ENCODE results near the gene KLF13. TPM values are rescaled to one million over a fixed set of nuclear protein-coding genes. Genes with fewer than 3 reads are reported as not detected.

Gene KLF13
- total RNA-seq (2021; ENCODE audit: unreplicated experiment) (60.1 TPM), Bru-seq, nascent RNA (percentile 69 among the genes with signal in this experiment), BruChase-seq, experiment 1, labeled RNA remaining after a 6-hour chase (percentile 84 among the genes with signal in this experiment), BruChase-seq, experiment 2, labeled RNA remaining after a 2-hour chase (percentile 84 among the genes with signal in this experiment)
- 24.0 and 25.9 TPM in 2 replicates for polyA plus RNA-seq (2012)
- long read RNA-seq, full-length matches to known transcripts, result 19 of 43 reads
- long read RNA-seq, partial matches to known transcripts, result 0 of 43 reads
- long read RNA-seq, other reads (novel, unspliced or antisense), result 24 of 43 reads

DNA sequence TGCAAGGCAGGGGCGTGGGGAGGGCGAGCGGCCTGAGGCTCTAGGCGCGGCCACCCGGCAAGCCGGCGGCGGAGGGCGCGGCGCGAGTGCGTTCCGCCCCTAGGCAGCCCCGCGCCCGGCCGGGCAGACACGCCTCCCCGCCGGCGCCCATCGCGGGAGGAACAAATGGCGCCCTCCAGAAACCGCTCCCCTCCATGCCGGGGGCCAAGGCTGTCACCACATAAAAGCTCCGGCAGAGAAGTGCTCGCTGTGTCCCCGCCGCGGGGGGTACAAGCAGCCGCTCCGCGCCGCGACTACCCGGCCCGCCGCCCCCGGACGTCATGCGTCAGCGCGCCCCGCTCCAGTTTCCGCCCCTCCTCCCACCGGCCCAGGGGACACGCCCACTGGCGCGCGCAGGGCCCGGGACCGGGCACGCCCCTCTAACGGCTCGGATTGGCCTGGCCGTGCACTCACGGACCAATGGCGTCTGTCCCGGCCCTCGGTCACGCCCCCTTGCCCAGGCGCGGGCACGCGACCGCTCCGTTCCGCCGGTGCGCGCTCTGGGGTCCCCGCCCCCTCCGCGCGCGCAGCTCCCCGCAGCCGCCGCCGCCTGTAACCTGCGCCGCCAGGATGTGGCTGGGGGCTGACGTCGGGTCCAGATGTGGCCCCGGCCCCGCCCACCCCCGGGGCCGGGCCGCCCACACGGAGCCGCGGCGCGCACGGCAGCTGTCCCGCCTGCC lies at the start of gene KLF13:
Gene KLF13, plus strand, starts transcription at position 680 of the 719 bp plus-strand sequence. CDS start 378 bp downstream, outside the sequence.
- TF ChIP-seq SP1 (IDR thresholded peaks at IDR 0.05; ENCODE audit: low read depth), result peak; percentile 71
- no peak; the same call in 1 of the 2 replicates for TF ChIP-seq MAX (IDR thresholded peaks at IDR 0.05)
- peak; percentile 30 for TF ChIP-seq POLR2A (IDR thresholded peaks at IDR 0.05; ENCODE audit: borderline replicate concordance, extremely low read depth, insufficient read depth, insufficient read length)
- TF ChIP-seq, protein P1, sequence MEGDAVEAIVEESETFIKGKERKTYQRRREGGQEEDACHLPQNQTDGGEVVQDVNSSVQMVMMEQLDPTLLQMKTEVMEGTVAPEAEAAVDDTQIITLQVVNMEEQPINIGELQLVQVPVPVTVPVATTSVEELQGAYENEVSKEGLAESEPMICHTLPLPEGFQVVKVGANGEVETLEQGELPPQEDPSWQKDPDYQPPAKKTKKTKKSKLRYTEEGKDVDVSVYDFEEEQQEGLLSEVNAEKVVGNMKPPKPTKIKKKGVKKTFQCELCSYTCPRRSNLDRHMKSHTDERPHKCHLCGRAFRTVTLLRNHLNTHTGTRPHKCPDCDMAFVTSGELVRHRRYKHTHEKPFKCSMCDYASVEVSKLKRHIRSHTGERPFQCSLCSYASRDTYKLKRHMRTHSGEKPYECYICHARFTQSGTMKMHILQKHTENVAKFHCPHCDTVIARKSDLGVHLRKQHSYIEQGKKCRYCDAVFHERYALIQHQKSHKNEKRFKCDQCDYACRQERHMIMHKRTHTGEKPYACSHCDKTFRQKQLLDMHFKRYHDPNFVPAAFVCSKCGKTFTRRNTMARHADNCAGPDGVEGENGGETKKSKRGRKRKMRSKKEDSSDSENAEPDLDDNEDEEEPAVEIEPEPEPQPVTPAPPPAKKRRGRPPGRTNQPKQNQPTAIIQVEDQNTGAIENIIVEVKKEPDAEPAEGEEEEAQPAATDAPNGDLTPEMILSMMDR (IDR thresholded peaks at IDR 0.05 in 2 of 3, conservative IDR thresholded peaks at IDR 0.05 in 1 of 3; ENCODE audit: borderline replicate concordance in 1 of 3, insufficient read depth in 1 of 3, low read depth in 2 of 3, low read length in 2 of 3), result no peak
- 0 out of 2 replicates have a peak, but pooled peaks have one; percentile 40 for TF ChIP-seq SIN3A (IDR thresholded peaks at IDR 0.05; ENCODE audit: low read depth)
- peak; percentile 87 for TF ChIP-seq TCF7L2 (IDR thresholded peaks at IDR 0.05; ENCODE audit: borderline replicate concordance, extremely low read depth, insufficient read depth, insufficient read length)
- TF ChIP-seq POLR2AphosphoS5 (IDR thresholded peaks at IDR 0.05; ENCODE audit: low read depth, low read length), result peak; percentile 73; the same call in 1 of the 2 replicates
- peak; percentile 59 for TF ChIP-seq ZFX (IDR thresholded peaks at IDR 0.05)
- TF ChIP-seq EGR1 (IDR thresholded peaks at IDR 0.05; ENCODE audit: low read depth), result peak; percentile 94
- H3K9me3 ChIP-seq (ENCODE audit: control insufficient read depth in 1 of 2, insufficient read depth in 1 of 2, low read depth in 1 of 2, low read length in 2 of 2), result no peaks in the 10 kb centered on the region
- H3K4me3 ChIP-seq (replicated peaks in 1 of 2; ENCODE audit: low read depth in 1 of 2, low read length in 2 of 2), result peak within 1 kb of the TSS; percentile 56 to 80
- CTCF ChIA-PET, result interaction anchor here (1.0 to 1.3 kb wide), 3 partner anchors 23 to 162 kb away, joined by 4 to 6 read pairs (median 5); no protein-coding TSS in a partner anchor
- intact Hi-C loops (cut with micrococcal nuclease), result loop anchor here (1.0 to 5.0 kb wide), 3 partner anchors 71 to 162 kb away; no protein-coding TSS in a partner anchor
- peak within 1 kb of the TSS; percentile 83 for H3K4me2 ChIP-seq (ENCODE audit: low read length)
- no peaks in the 10 kb centered on the region for H3K9me2 ChIP-seq (ENCODE audit: insufficient read depth)
- H3K27me3 ChIP-seq (ENCODE audit: insufficient read depth, low read length), result no peaks in the 10 kb centered on the region
- H3K79me2 ChIP-seq (ENCODE audit: insufficient read depth, low read length), result peaks cover 26% of the 10 kb centered on the region
- peak within 1 kb of the TSS; percentile 94 for H3K27ac ChIP-seq (ENCODE audit: low read depth, low read length)
- peaks cover 11 to 24% of the 10 kb centered on the region in 2 experiments; a peak in 2 of 4 replicates for H3K4me1 ChIP-seq (ENCODE audit: control insufficient read depth in 1 of 2, insufficient read depth in 2 of 2, low read length in 2 of 2)
- peak within 1 kb of the TSS; percentile 82 for H3K9ac ChIP-seq (ENCODE audit: low read length)
- no peak within 1 kb of the TSS for H2AFZ ChIP-seq (ENCODE audit: low read depth, low read length, poor library complexity, severe bottlenecking)
- DNase-seq (ENCODE audit: low read depth, low spot score) (peak; percentile 91), ATAC-seq (peak; percentile 84)
- H4K20me1 ChIP-seq (ENCODE audit: insufficient read depth), result no peaks in the 10 kb centered on the region
- no TSS peak for BruUV-seq (replicated peaks)
- RAD21 ChIA-PET (ENCODE audit: low non-redundant PET in 1 of 2, low total read pairs in 2 of 2, uncharacterized antibody in 2 of 2, unreplicated experiment in 2 of 2), result interaction anchor here in 1 of 2 experiments (1.7 kb wide), 1 partner anchor 111 kb away, joined by 3 read pairs; no protein-coding TSS in a partner anchor
- POLR2A ChIA-PET, result interaction anchor here (1.0 kb wide), 1 partner anchor 12 kb away, joined by 3 read pairs; no protein-coding TSS in a partner anchor
- no peaks in the 10 kb centered on the region for H3K36me3 ChIP-seq (ENCODE audit: control insufficient read depth in 1 of 2, insufficient read depth in 2 of 2, low read length in 2 of 2)

All from HCT116 (cell line).